Astrocyte (in vitro differentiated cells and primary cell): ENCODE results near the gene PRCD.

Source experiments
- CTCF ChIP-seq: IDR thresholded peaks from 2 replicates; pipeline ENCODE4 v1.5.1; 2011; ENCODE audit warnings: low read depth, mild to moderate bottlenecking, inconsistent platforms, low read length, moderate library complexity; ENCODE audit not compliant: insufficient read depth
- EZH2 ChIP-seq: IDR thresholded peaks from 2 replicates; pipeline ENCODE4 v1.6.1; 2012; ENCODE audit warnings: mild to moderate bottlenecking, low read length, inconsistent platforms; ENCODE audit not compliant: insufficient read depth

- TF ChIP-seq CTCF: no peak
- TF ChIP-seq EZH2: no peak
Measured at GRCh38 chr17:76542566-76542971, 2.7 kb downstream of the PRCD start.
